WERI-Rb-1 (cell line): ENCODE data around the gene RNF220.

Experiments used
- DNase-seq: peaks from one replicate; pipeline ENCODE4 v3.0.0-alpha.2; 2020
- H3K27ac ChIP-seq: fragments of 250-450 bp; sonication (Bioruptor Pico); 2 replicates; pipeline ENCODE4 v1.5.1; 2020; ENCODE audit warnings: mild to moderate bottlenecking, moderate library complexity
- H3K27me3 ChIP-seq: fragments of 250-450 bp; sonication (Bioruptor Pico); 2 replicates; pipeline ENCODE4 v1.5.1; 2021; ENCODE audit warnings: mild to moderate bottlenecking, low read depth, moderate library complexity; ENCODE audit not compliant: insufficient read depth, severe bottlenecking
- H3K36me3 ChIP-seq: fragments of 250-450 bp; sonication (Bioruptor Pico); 2 replicates; pipeline ENCODE4 v1.5.1; 2020; ENCODE audit warnings: mild to moderate bottlenecking, moderate library complexity
- H3K4me3 ChIP-seq: 2 replicates; pipeline ENCODE4 v1.5.1; 2011; ENCODE audit warnings: low read depth, mild to moderate bottlenecking, control low read depth, low read length
- H3K9me3 ChIP-seq: fragments of 250-450 bp; sonication (Bioruptor Pico); 2 replicates; pipeline ENCODE4 v1.5.1; 2021; ENCODE audit warnings: mild to moderate bottlenecking, moderate library complexity; ENCODE audit not compliant: severe bottlenecking
- CTCF ChIP-seq: IDR thresholded peaks from 2 replicates; pipeline ENCODE4 v1.5.1; 2011; ENCODE audit warnings: low read depth, mild to moderate bottlenecking, control low read depth, inconsistent platforms, low read length

RNF220 gene

GRCh38 chr1:44526295-44527073, 121.4 kb downstream of the RNF220 start:
- Histone ChIP-seq H3K27ac (no peak overlapping the region), H3K36me3 (no peaks in the 10 kb centered on the region), H3K4me3 (no peak overlapping the region), H3K27me3 (no peaks in the 10 kb centered on the region), H3K9me3 (peaks cover 4% of the 10 kb centered on the region)
- DNase-seq = no peak
- no peak for TF ChIP-seq CTCF

- no peak for TF ChIP-seq CTCF
- Histone ChIP-seq H3K27ac (no peak overlapping the region), H3K27me3 (no peaks in the 10 kb centered on the region), H3K9me3 (peaks cover 4% of the 10 kb centered on the region), H3K36me3 (no peaks in the 10 kb centered on the region), H3K4me3 (no peak overlapping the region)
- DNase-seq = no peak
These were observed 126.9 kb downstream of the RNF220 start for GRCh38 chr1:44531785-44532566.

- no peak overlapping the region for H3K4me3 ChIP-seq
- peaks cover 4% of the 10 kb centered on the region for H3K9me3 ChIP-seq
- DNase-seq = no peak
- H3K27me3 ChIP-seq = no peaks in the 10 kb centered on the region
- no peaks in the 10 kb centered on the region for H3K36me3 ChIP-seq
- no peak for TF ChIP-seq CTCF
- H3K27ac ChIP-seq = no peak overlapping the region
These were observed 127.5 kb downstream of the RNF220 start for GRCh38 chr1:44532567-44532944.

GRCh38 chr1:44534771-44535170, 129.7 kb downstream of the RNF220 start:
- H3K36me3 ChIP-seq = no peaks in the 10 kb centered on the region
- DNase-seq = no peak
- H3K27me3 ChIP-seq = no peaks in the 10 kb centered on the region
- no peak for TF ChIP-seq CTCF
- H3K9me3 ChIP-seq = no peaks in the 10 kb centered on the region
- H3K4me3 ChIP-seq = no peak overlapping the region
- no peak overlapping the region for H3K27ac ChIP-seq

GRCh38 chr1:44536357-44537209, 131.5 kb downstream of the RNF220 start:
- Histone ChIP-seq H3K27me3 (no peaks in the 10 kb centered on the region), H3K27ac (no peak overlapping the region), H3K4me3 (no peak overlapping the region), H3K9me3 (no peaks in the 10 kb centered on the region), H3K36me3 (no peaks in the 10 kb centered on the region)
- DNase-seq = no peak
- TF ChIP-seq CTCF = no peak
